ENCODE results near the gene KIAA1671.

The KIAA1671 gene

GRCh38 chr22:24982301-24983056, 30.0 kb downstream of the KIAA1671 start:
- no peak for DNase-seq

- no peak for DNase-seq
These were observed 30.6 kb downstream of the KIAA1671 start for GRCh38 chr22:24983151-24983550.

- DNase-seq = no peak
These were observed 31.6 kb downstream of the KIAA1671 start for GRCh38 chr22:24984122-24984521.

GRCh38 chr22:24985826-24986214, 33.3 kb downstream of the KIAA1671 start:
- DNase-seq = no peak

GRCh38 chr22:24986816-24987215, 34.3 kb downstream of the KIAA1671 start:
- DNase-seq = no peak

- no peak for DNase-seq
These were observed 36.6 kb downstream of the KIAA1671 start for GRCh38 chr22:24989135-24989534.

- no peak for DNase-seq
These were observed 37.0 kb downstream of the KIAA1671 start for GRCh38 chr22:24989541-24989951.

- DNase-seq = no peak
These were observed 37.9 kb downstream of the KIAA1671 start for GRCh38 chr22:24990344-24990905.

GRCh38 chr22:24992946-24993345, 40.4 kb downstream of the KIAA1671 start:
- no peak for DNase-seq

- DNase-seq = no peak
These were observed 41.7 kb downstream of the KIAA1671 start for GRCh38 chr22:24994070-24994763.

GRCh38 chr22:24995649-24996180, 43.2 kb downstream of the KIAA1671 start:
- no peak for DNase-seq

GRCh38 chr22:24996420-24996952, 44.0 kb downstream of the KIAA1671 start:
- DNase-seq = peak; percentile 64

- no peak for DNase-seq
These were observed 44.5 kb downstream of the KIAA1671 start for GRCh38 chr22:24997023-24997422.

GRCh38 chr22:25000686-25001085, 48.2 kb downstream of the KIAA1671 start:
- DNase-seq = no peak

GRCh38 chr22:25002241-25002985, 49.9 kb downstream of the KIAA1671 start:
- no peak for DNase-seq

GRCh38 chr22:25006354-25006753, 53.8 kb downstream of the KIAA1671 start:
- DNase-seq = no peak

GRCh38 chr22:25007444-25008106, 55.1 kb downstream of the KIAA1671 start:
- no peak for DNase-seq

GRCh38 chr22:25008666-25009065, 56.1 kb downstream of the KIAA1671 start:
- no peak for DNase-seq

- DNase-seq = no peak
These were observed 60.2 kb downstream of the KIAA1671 start for GRCh38 chr22:25012741-25013143.

- DNase-seq = no peak
These were observed 61.1 kb downstream of the KIAA1671 start for GRCh38 chr22:25013607-25014006.

- DNase-seq = no peak
These were observed 62.6 kb downstream of the KIAA1671 start for GRCh38 chr22:25014896-25015755.
